ENCODE measurements around the gene XPR1.
A peak's percentile ranks its signal among the peaks of the same experiment; 100 is the strongest.

Gene XPR1

GRCh38 chr1:180919183-180919700 lies 287.4 kb downstream of the XPR1 start:
- DNase-seq, result no peak

- no peak for DNase-seq
Observed at GRCh38 chr1:180920193-180920592, 288.4 kb downstream of the XPR1 start.

- DNase-seq, result no peak
Observed at GRCh38 chr1:180920702-180921101, 288.9 kb downstream of the XPR1 start.

- no peak for DNase-seq
Observed at GRCh38 chr1:180921386-180921785, 289.6 kb downstream of the XPR1 start.

- DNase-seq, result no peak
Observed at GRCh38 chr1:180921891-180922630, 290.2 kb downstream of the XPR1 start.

GRCh38 chr1:180922631-180923015 lies 290.8 kb downstream of the XPR1 start:
- DNase-seq, result no peak

- peak; percentile 56 for DNase-seq
Observed at GRCh38 chr1:180923021-180923841, 291.4 kb downstream of the XPR1 start.

GRCh38 chr1:180923887-180924286 lies 292.1 kb downstream of the XPR1 start:
- no peak for DNase-seq

GRCh38 chr1:180924939-180925338 lies 293.1 kb downstream of the XPR1 start:
- no peak for DNase-seq

- DNase-seq, result no peak
Observed at GRCh38 chr1:180925471-180926051, 293.7 kb downstream of the XPR1 start.

GRCh38 chr1:180926164-180926981 lies 294.6 kb downstream of the XPR1 start:
- DNase-seq, result peak; percentile 71

GRCh38 chr1:180927348-180927747 lies 295.5 kb downstream of the XPR1 start:
- no peak for DNase-seq

- DNase-seq, result no peak
Observed at GRCh38 chr1:180927841-180928240, 296.0 kb downstream of the XPR1 start.

GRCh38 chr1:180928331-180929230 lies 296.8 kb downstream of the XPR1 start:
- DNase-seq, result no peak

- DNase-seq, result no peak
Observed at GRCh38 chr1:180929389-180929788, 297.6 kb downstream of the XPR1 start.

- no peak for DNase-seq
Observed at GRCh38 chr1:180930687-180931086, 298.9 kb downstream of the XPR1 start.

GRCh38 chr1:180931529-180931928 lies 299.7 kb downstream of the XPR1 start:
- DNase-seq, result no peak

- DNase-seq, result no peak
Observed at GRCh38 chr1:180932378-180932777, 300.6 kb downstream of the XPR1 start.

GRCh38 chr1:180933141-180933540 lies 301.3 kb downstream of the XPR1 start:
- DNase-seq, result peak; percentile 19

GRCh38 chr1:180934563-180934962 lies 302.7 kb downstream of the XPR1 start:
- DNase-seq, result no peak

GRCh38 chr1:180935326-180936109 lies 303.7 kb downstream of the XPR1 start:
- DNase-seq, result no peak

All from EL (cell line).